OCI-M2 (cell line): Measurements from ENCODE around the gene ADH1A.
"Not testable (repeated sequence)": the region's sequence is repeated elsewhere in the genome, so short reads cannot be mapped to it uniquely, and the experiment has no call there.

Source experiments
- DNase-seq: peaks from one replicate; lab custom pipeline; 2025; ENCODE audit not compliant: unreplicated experiment; lab: John Stamatoyannopoulos, UW

The ADH1A gene

GRCh38 chr4:99290848-99291786 is at the start of gene ADH1A:
Gene ADH1A (minus strand): TSS chr4:99290985. CDS start chr4:99290914, 71 bp downstream.
- DNase-seq: no peak

- DNase-seq: no peak
These were observed 48.4 kb upstream of the ADH1A start for GRCh38 chr4:99339172-99339571.

GRCh38 chr4:99336553-99336952 is 45.8 kb upstream of the ADH1A start:
- no peak for DNase-seq

- no peak for DNase-seq
These were observed 44.1 kb upstream of the ADH1A start for GRCh38 chr4:99334880-99335279.

GRCh38 chr4:99330648-99331047 is 39.9 kb upstream of the ADH1A start:
- no peak for DNase-seq

- DNase-seq: no peak
These were observed 39.1 kb upstream of the ADH1A start for GRCh38 chr4:99329876-99330275.

- DNase-seq: no peak
These were observed 34.2 kb upstream of the ADH1A start for GRCh38 chr4:99324979-99325378.

GRCh38 chr4:99324361-99324760 is 33.6 kb upstream of the ADH1A start:
- DNase-seq: no peak

- no peak for DNase-seq
These were observed 33.0 kb upstream of the ADH1A start for GRCh38 chr4:99323756-99324155.

GRCh38 chr4:99321241-99322191 is 30.7 kb upstream of the ADH1A start, which contains the start of gene ADH1B:
Gene ADH1B (minus strand): TSS chr4:99321401. CDS start chr4:99321331, 70 bp downstream.
- no peak for DNase-seq

- not testable (repeated sequence) for DNase-seq
These were observed 27.0 kb upstream of the ADH1A start for GRCh38 chr4:99317811-99318210.

- no peak for DNase-seq
These were observed 26.6 kb upstream of the ADH1A start for GRCh38 chr4:99317354-99317753.

- DNase-seq: no peak
These were observed 25.1 kb upstream of the ADH1A start for GRCh38 chr4:99315839-99316238.

GRCh38 chr4:99314211-99314610 is 23.4 kb upstream of the ADH1A start:
- DNase-seq: no peak

GRCh38 chr4:99310389-99310788 is 19.6 kb upstream of the ADH1A start:
- DNase-seq: no peak

GRCh38 chr4:99305638-99306400 is 15.0 kb upstream of the ADH1A start:
- DNase-seq: no peak

- DNase-seq: no peak
These were observed 10.8 kb upstream of the ADH1A start for GRCh38 chr4:99301376-99302164.

- DNase-seq: no peak
These were observed 10.1 kb upstream of the ADH1A start for GRCh38 chr4:99300934-99301333.

- no peak for DNase-seq
These were observed 2.6 kb upstream of the ADH1A start for GRCh38 chr4:99293357-99293756.

- no peak for DNase-seq
These were observed 5.4 kb downstream of the ADH1A start for GRCh38 chr4:99285387-99285786.
